B cell (primary cell): ENCODE results near the gene SHROOM2.

Experiments used
- CTCF ChIP-seq: fragments of 200-600 bp; IDR thresholded peaks from one replicate; pipeline ENCODE4 v1.8.0; 2022; ENCODE audit warnings: antibody characterized with exemption, mild to moderate bottlenecking
- EZH2 ChIP-seq: IDR thresholded peaks from 2 replicates; pipeline ENCODE4 v1.6.1; 2012; ENCODE audit warnings: borderline replicate concordance, low read depth, mild to moderate bottlenecking, moderate library complexity, low read length; ENCODE audit not compliant: insufficient read depth, poor library complexity, severe bottlenecking

GRCh38 chrX:9897761-9898161 is 111.5 kb downstream of the SHROOM2 start:
- no peak for TF ChIP-seq CTCF
- no peak for TF ChIP-seq EZH2
